DOHH2 (cell line): Measurements from ENCODE around the gene ACTG2.

Source experiments
- CTCF ChIP-seq: fragments of 200-600 bp; sonication (generic); IDR thresholded peaks from one replicate; pipeline ENCODE4 v1.5.1; 2014; ENCODE audit warnings: antibody characterized with exemption, mild to moderate bottlenecking, low read depth, low read length; ENCODE audit not compliant: poor library complexity, severe bottlenecking
- EZH2phosphoT487 ChIP-seq: fragments of 200-600 bp; sonication (generic); IDR thresholded peaks from 2 replicates; pipeline ENCODE4 v1.6.1; 2017; ENCODE audit warnings: borderline replicate concordance, mild to moderate bottlenecking, antibody characterized with exemption, low read length, moderate library complexity, mixed read lengths

- TF ChIP-seq CTCF (no peak), EZH2phosphoT487 (no peak)
Measured at GRCh38 chr2:73910873-73911547, 18.2 kb downstream of the ACTG2 start.
